Osteocyte (in vitro differentiated cells): ENCODE data around the gene OIT3. TPM values are rescaled to one million over a fixed set of nuclear protein-coding genes. Genes with fewer than 3 reads are reported as not detected.

Experiments used
- DNase-seq: peaks from one replicate; pipeline ENCODE4 v3.0.0; 2021; ENCODE audit warnings: mixed read lengths; ENCODE audit not compliant: unreplicated experiment; ENCODE audit errors: extremely low spot score
- H3K27ac Mint-ChIP-seq: one replicate; pipeline ENCODE4 v1.8.0; 2021; ENCODE audit warnings: mild to moderate bottlenecking, mixed read lengths; ENCODE audit not compliant: unreplicated experiment
- H3K27me3 Mint-ChIP-seq: one replicate; pipeline ENCODE4 v1.8.0; 2021; ENCODE audit warnings: mixed read lengths; ENCODE audit not compliant: unreplicated experiment
- H3K36me3 Mint-ChIP-seq: one replicate; pipeline ENCODE4 v1.8.0; 2021; ENCODE audit warnings: mixed read lengths; ENCODE audit not compliant: unreplicated experiment
- H3K4me1 Mint-ChIP-seq: one replicate; pipeline ENCODE4 v1.8.0; 2021; ENCODE audit warnings: mixed read lengths; ENCODE audit not compliant: unreplicated experiment
- H3K4me3 Mint-ChIP-seq: one replicate; pipeline ENCODE4 v1.8.0; 2021; ENCODE audit warnings: mild to moderate bottlenecking, moderate library complexity, mixed read lengths; ENCODE audit not compliant: unreplicated experiment
- H3K9me3 Mint-ChIP-seq: one replicate; pipeline ENCODE4 v1.8.0; 2021; ENCODE audit warnings: mixed read lengths; ENCODE audit not compliant: unreplicated experiment
- CTCF ChIP-seq: fragments of 200-600 bp; sonication (generic); IDR thresholded peaks from 2 replicates; pipeline ENCODE4 v1.5.0; 2021; ENCODE audit warnings: antibody characterized with exemption, mild to moderate bottlenecking, moderate library complexity
- total RNA-seq: library from RNA; stranded (reverse); gene quantifications from 2 replicates; pipeline ENCODE4 v1.2.1, GENCODE V29; 2021

The OIT3 gene
- total RNA-seq, 1 donor from 2014 or later: 0.19 TPM

- Mint-ChIP-seq H3K9me3 (peaks cover 39% of the 10 kb centered on the region), H3K4me1 (no peaks in the 10 kb centered on the region)
These were observed 86.8 kb downstream of the OIT3 start for GRCh38 chr10:72980348-72980747.

GRCh38 chr10:72981028-72981881 lies 87.7 kb downstream of the OIT3 start:
- DNase-seq: no peak
- no peaks in the 10 kb centered on the region for H3K4me1 Mint-ChIP-seq
- no peak overlapping the region for H3K4me3 Mint-ChIP-seq
- TF ChIP-seq CTCF: no peak
- peaks cover 4% of the 10 kb centered on the region for H3K36me3 Mint-ChIP-seq
- no peak overlapping the region for H3K27ac Mint-ChIP-seq
- no peaks in the 10 kb centered on the region for H3K27me3 Mint-ChIP-seq
- H3K9me3 Mint-ChIP-seq: peaks cover 39% of the 10 kb centered on the region

More at GRCh38 chr10:72980348-72980747, 86.8 kb downstream of the OIT3 start:
- DNase-seq: no peak
- Mint-ChIP-seq H3K27ac (no peak overlapping the region), H3K4me3 (no peak overlapping the region), H3K27me3 (no peaks in the 10 kb centered on the region), H3K36me3 (peaks cover 4% of the 10 kb centered on the region)
- no peak for TF ChIP-seq CTCF

GRCh38 chr10:72981882-72982529 lies 88.5 kb downstream of the OIT3 start:
- Mint-ChIP-seq H3K4me1 (no peaks in the 10 kb centered on the region), H3K4me3 (no peak overlapping the region), H3K27ac (no peak overlapping the region), H3K27me3 (no peaks in the 10 kb centered on the region), H3K36me3 (peaks cover 4% of the 10 kb centered on the region), H3K9me3 (peaks cover 38% of the 10 kb centered on the region)
- no peak for DNase-seq
- no peak for TF ChIP-seq CTCF

Other genes starting within 250 kb of the OIT3 start
- gene MCU, start 201.6 kb upstream of the OIT3 start, total RNA-seq: 29.4 and 31.4 TPM in 2 replicates
- gene PLA2G12B, start 61.1 kb downstream of the OIT3 start, total RNA-seq: not detected in 2 replicates
- gene P4HA1, start 203.1 kb downstream of the OIT3 start, total RNA-seq: 101 and 103 TPM in 2 replicates
- 2.8 and 3.2 TPM in 2 replicates for gene NUDT13, start 216.7 kb downstream of the OIT3 start, total RNA-seq